GDM1 (cell line): Measurements from ENCODE around the gene POLE.

Source experiments
- DNase-seq: peaks from one replicate; lab custom pipeline; 2025; lab: John Stamatoyannopoulos, UW

Gene POLE

GRCh38 chr12:132687211-132688164 lies at the start of gene POLE, which contains the start of gene PXMP2:
POLE (minus strand) TSS chr12:132687342; CDS start chr12:132687315, 27 bp downstream.
PXMP2 (plus strand) TSS chr12:132687587; CDS start chr12:132687671, 84 bp downstream.
- DNase-seq: peak; percentile 93

- no peak for DNase-seq
Measured at GRCh38 chr12:132736913-132737312, 49.8 kb upstream of the POLE start.

GRCh38 chr12:132736378-132736777 lies 49.2 kb upstream of the POLE start:
- no peak for DNase-seq

GRCh38 chr12:132735496-132735895 lies 48.4 kb upstream of the POLE start:
- DNase-seq: no peak

- no peak for DNase-seq
Measured at GRCh38 chr12:132734206-132734605, 47.1 kb upstream of the POLE start.

- DNase-seq: no peak
Measured at GRCh38 chr12:132731574-132731973, 44.4 kb upstream of the POLE start.

- DNase-seq: no peak
Measured at GRCh38 chr12:132730353-132730752, 43.2 kb upstream of the POLE start.

- no peak for DNase-seq
Measured at GRCh38 chr12:132729541-132730320, 42.6 kb upstream of the POLE start.

- DNase-seq: no peak
Measured at GRCh38 chr12:132728502-132728901, 41.4 kb upstream of the POLE start.

- no peak for DNase-seq
Measured at GRCh38 chr12:132727091-132727794, 40.1 kb upstream of the POLE start.

GRCh38 chr12:132726386-132726785 lies 39.2 kb upstream of the POLE start:
- no peak for DNase-seq

- DNase-seq: no peak
Measured at GRCh38 chr12:132724506-132725241, 37.5 kb upstream of the POLE start.

GRCh38 chr12:132723764-132724140 lies 36.6 kb upstream of the POLE start:
- no peak for DNase-seq

- DNase-seq: no peak
Measured at GRCh38 chr12:132723015-132723763, 36.0 kb upstream of the POLE start.

- DNase-seq: no peak
Measured at GRCh38 chr12:132720606-132721345, 33.6 kb upstream of the POLE start.

GRCh38 chr12:132719954-132720324 lies 32.8 kb upstream of the POLE start:
- no peak for DNase-seq

GRCh38 chr12:132719141-132719953 lies 32.2 kb upstream of the POLE start:
- no peak for DNase-seq

GRCh38 chr12:132718644-132719043 lies 31.5 kb upstream of the POLE start:
- DNase-seq: no peak
